Left renal pelvis (tissue), 4 donors: Measurements from ENCODE around the gene SDF2L1. TPM values are rescaled to one million over a fixed set of nuclear protein-coding genes. Genes with fewer than 3 reads are reported as not detected.
"Not testable (repeated sequence)": the region's sequence is repeated elsewhere in the genome, so short reads cannot be mapped to it uniquely, and the experiment has no call there.

Experiments used
- DNase-seq, 4 donors: peaks; one replicate each; pipeline ENCODE4 v3.0.0-alpha.2; 2013; ENCODE audit warnings: low read depth in 4 of 4, low spot score in 3 of 4
- polyA plus RNA-seq, 4 donors: library from polyadenylated mRNA; unstranded; fragments of 120-200 nt; gene quantifications; one replicate each; pipeline ENCODE4 v1.2.1, GENCODE V29; 2013; ENCODE audit not compliant: insufficient read length in 4 of 4

The SDF2L1 gene
- polyA plus RNA-seq, 4 donors, result 8.8 to 23.2 (median 15.7) TPM

DNA sequence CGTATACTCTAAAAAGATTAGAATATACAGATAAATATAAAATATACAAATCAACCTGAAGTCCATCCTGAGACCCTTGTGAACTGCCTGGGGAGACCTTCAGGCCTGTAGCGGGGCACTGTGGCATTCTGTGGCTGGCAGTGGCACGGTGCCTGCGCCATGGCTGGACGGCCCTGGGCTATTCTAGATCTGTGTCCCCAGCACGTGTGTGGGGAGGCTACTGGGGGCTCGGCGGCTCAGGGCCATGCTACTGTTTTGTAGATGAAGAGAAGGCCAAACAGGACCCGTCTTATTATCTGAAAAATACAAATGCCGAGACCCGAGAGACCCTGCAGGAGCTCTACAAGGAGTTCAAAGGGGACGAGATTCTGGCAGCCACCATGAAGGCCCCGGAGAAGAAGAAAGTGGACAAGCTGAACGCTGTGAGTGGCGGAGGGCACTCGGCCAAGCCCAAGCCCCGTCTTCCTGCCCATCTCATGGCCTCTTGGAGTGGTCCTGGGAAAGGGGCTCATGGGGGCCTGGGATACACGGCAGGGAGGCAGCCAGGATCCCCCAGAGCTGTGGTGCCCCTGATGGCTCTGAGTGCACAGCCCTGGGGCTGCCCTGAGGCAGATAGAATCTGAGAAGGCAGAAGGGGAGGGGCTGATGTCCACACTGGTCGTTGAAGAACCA is 42.5 kb downstream of the SDF2L1 start:
- DNase-seq, result no peak

DNA sequence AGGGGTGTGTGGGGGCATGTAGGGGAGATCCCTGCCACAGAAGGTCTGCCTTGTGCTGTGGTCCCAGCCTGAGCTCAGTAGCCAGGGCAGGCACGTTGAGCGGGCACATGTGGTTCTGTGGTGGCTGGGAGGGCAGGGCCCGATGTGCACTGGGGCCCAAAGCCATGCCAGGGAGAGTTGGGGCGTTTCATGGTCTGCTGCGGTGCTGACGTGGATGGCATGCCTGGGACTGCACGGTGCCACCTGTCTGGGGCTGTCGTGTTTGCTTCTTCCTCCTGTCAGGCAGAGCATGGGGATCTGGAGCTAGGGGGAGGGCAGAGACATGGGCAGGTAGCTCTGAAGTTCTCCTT is 43.0 kb downstream of the SDF2L1 start:
- DNase-seq, result no peak

DNA sequence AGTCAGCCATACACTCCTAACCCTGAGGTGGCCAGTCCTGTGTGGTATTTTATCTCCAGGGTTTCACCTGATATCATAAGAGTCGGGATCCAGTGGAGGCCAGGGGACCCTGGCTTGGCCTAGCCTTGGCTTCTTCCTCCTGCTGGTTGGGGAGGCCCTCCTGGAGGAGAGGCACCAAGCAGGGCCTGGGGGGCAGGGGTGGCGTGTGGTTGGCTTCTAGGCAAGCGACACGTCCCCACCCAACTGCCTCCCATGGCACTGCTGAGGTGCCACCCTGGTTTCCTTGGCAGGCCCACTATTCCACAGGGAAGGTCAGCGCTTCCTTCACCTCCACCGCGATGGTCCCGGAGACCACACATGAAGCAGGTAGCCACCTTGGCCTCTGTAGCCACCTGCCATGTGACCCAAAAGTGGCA is 44.1 kb downstream of the SDF2L1 start:
- no peak for DNase-seq

DNA sequence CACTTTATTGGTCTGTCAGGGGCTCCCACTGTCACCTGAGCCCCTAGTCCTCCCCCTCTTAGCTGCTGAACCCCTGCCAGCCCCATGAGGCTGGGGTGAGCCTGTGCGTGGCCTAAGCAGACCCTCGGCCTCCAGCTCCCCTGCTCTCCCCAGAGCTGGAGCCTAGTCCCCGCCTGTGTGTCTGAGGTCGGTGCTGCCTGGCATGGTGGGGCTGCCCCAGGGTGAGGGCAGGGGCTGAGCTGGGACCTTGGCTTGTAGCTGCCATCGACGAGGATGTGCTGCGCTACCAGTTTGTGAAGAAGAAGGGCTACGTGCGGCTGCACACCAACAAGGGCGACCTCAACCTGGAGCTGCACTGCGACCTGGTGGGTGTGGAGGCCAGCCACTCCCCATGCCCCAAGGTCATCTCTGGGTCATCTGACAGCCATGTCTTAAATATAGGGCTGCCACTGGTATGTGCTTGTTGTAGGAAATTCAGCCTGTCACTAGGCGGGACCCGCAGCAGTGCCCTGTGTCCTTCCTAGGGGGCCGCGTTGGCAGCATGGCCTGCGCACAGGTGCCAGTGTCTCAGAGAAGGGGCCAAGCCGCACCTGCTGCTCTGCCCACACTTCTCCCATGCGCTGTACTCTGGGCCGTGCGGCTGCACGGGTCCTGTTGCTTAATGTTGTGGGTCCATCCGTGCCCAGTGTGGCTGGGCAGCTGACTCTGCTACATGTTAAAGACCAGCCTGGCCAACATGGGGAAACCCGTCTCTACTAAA is 44.7 kb downstream of the SDF2L1 start:
- no peak for DNase-seq

DNA sequence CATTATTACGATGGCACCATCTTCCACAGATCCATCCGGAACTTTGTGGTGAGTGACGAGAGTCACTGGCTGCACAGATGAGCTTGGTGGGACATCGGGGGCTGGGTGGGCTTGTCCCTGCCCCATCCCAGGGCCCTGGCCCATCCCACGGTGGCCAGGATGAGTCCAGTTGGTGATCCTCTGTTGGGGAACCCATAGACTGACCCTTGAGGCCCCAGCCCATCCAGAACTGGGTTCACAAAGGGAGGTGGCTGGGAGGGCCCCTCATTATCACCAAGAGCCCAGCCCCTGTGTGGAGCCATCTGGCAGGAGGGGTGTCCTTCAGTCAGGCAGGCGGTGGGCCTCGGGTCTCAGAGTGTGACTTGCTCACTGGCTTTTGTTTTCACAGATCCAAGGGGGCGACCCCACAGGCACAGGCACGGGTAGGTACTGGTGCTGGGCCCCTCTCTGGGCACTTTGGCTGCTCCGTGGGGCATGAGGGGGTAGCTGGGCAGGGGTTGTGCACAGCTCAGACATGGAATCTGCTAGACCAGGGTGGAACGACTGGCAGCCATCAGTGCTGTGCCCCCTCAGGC is 45.7 kb downstream of the SDF2L1 start:
- no peak for DNase-seq

DNA sequence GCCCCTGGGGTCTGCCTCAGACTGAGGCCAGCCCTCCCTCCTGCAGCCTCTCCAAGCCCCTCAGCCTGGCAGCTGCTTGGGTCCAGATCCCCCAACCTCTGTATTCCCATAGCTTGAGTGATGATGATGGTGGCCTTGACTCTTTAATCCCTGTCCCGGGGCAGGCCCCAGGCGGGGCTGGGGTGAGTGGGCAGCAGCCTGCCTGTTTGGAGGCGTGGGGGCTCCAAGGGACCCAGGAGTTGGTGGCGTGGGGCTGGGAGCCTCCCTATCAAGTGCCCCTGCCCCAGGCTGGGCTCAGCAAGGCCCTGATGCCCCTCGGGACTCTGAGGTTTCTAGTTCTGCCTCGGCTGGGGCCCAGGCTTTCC is 46.2 kb downstream of the SDF2L1 start:
- DNase-seq, result no peak

DNA sequence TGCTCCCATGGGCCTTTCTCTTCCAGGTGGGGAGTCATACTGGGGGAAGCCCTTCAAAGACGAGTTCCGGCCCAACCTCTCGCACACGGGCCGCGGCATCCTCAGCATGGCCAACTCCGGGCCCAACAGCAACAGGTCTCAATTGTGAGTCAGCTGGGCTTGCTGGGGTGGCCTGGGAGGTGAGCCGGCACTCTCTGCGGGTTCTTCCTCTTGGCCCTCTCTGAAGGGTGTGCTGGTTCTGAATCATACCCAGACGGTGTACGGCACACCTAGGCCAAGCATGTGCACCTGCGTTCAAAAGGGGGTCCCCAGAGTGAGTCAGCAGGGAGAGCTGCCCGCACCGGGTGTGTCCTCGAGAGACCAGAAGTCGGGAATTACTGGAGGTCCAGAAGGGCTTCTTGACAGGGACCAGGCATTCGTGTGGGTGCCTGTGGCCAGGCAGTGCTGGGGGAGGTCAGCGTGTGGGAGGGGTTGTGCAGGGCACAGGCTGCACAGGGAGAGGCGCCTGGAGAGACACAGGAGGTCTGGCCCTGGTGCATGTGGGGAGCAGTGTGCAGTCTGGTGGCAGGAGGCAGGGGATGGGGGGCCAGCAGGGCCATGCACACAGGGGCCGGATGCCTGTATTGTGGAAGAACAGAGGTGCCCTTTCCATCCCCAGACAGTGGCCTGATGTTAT is 46.7 kb downstream of the SDF2L1 start:
- DNase-seq, result no peak

DNA sequence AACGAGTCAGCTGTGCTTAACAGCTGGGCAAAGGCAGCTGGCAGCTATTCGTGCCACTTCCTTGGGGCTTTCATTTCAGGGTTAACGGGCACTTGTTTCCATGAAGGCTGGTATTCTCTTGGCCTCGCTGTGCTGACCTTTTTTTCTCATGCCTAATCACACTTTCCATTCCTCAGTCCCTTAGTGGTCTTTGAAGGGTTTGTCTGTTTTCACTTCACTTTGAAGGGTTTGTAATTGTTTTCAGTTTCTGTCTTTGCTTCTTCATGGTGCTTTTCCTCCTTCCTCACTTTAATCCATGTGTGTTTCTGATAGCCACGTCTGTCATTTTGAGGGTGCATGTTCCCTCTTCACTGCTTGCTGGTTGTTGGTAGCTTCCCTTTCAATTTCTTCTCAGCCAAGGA is 48.3 kb downstream of the SDF2L1 start:
- DNase-seq, result no peak

DNA sequence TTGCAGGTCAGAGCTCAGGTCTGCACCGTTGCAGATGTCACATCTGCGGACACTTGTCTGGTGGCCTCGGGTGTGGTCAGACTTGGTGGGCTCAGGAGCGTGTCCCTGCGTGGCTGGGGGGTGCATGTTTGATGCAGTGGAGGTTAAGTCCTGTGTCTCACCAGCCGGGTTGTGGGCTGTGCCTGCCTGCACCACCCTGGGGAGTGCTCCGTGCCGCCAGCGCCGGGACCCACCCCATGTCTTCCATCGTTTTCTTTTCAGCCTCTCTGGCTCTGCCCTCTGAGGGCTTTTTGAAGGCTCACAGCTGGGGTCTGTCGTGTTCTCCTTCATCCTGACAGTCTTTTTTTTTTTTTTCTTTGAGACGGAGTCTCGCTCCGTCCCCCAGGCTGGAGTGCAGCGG is 49.7 kb downstream of the SDF2L1 start:
- no peak for DNase-seq

DNA sequence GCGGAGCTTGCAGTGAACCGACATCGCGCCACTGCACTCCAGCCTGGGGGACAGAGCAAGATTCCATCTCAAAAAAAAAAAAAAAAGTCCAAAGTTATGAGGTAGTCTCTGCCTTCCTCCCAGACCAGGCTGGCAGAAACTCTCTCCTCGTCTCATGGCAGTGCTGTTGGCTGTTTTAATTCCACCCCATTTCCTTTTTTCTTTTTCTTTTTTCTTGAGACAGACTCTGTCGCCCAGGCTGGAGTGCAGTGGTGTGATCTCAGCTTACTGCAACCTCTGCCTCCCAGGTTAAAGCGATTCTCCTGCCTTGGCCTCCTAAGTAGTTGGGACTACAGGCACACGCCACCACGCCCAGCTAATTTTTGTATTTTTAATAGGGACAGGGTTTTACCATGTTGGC is 50.8 kb downstream of the SDF2L1 start:
- DNase-seq, result not testable (repeated sequence)

DNA sequence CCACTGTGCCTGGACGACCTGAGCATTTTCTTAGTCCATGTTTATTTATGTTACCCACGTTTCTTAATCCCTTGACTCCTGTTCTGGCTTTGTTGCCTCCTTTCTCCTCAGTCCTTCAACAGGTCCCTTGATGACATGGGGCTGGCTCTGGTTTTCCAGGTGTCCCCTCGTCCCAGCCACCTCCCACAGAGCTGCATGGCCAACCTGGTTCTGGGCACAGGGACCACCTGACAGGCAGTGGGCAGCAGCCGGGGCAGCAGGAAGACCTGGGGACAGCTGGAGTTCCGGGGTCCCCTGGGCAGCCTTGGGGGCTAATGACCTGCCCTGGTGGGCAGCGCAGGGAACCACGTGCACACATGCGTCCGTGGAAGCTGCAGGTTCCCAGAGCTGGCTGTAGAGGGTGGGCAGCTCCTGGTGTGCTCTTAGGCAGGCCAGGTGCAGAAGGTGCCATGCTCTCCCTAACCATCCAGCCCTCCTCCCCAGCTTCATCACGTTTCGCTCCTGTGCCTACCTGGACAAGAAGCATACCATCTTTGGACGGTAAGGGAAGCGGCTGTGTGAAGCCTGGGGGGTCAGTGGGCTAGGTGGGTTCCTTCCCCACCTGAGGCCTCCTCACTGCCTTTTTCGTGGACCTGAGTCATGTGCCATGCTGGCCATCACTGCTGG is 51.4 kb downstream of the SDF2L1 start:
- no peak for DNase-seq

Other genes starting within 250 kb of the SDF2L1 start
- gene HIC2, start 224.9 kb upstream of the SDF2L1 start, polyA plus RNA-seq, result 10 to 100 TPM in 1 of 4 donors, 1 to 10 TPM in 3; 6.9 to 11.5 (median 8.6) TPM
- gene TMEM191C, start 174.9 kb upstream of the SDF2L1 start, polyA plus RNA-seq, result 1 to 10 TPM in 3 of 4 donors, under 1 TPM in 1; 0.81 to 2.1 (median 1.7) TPM
- under 1 TPM; 0.27 to 0.50 (median 0.40) TPM for gene RIMBP3C, start 90.8 kb upstream of the SDF2L1 start, polyA plus RNA-seq
- 10 to 100 TPM; 48.7 to 63.8 (median 58.1) TPM for gene UBE2L3, start 74.6 kb upstream of the SDF2L1 start, polyA plus RNA-seq
- 10 to 100 TPM in 2 of 4 donors, 1 to 10 TPM in 2; 5.0 to 19.2 (median 9.1) TPM for gene YDJC, start 12.3 kb upstream of the SDF2L1 start, polyA plus RNA-seq
- gene CCDC116, start 9.5 kb upstream of the SDF2L1 start, polyA plus RNA-seq, result under 1 TPM; 0.26 to 0.46 (median 0.38) TPM
- gene PPIL2, start 23.7 kb downstream of the SDF2L1 start, polyA plus RNA-seq, result 10 to 100 TPM; 31.0 to 49.4 (median 36.4) TPM
- 10 to 100 TPM; 11.8 to 20.9 (median 17.6) TPM for gene YPEL1, start 93.5 kb downstream of the SDF2L1 start, polyA plus RNA-seq
- gene MAPK1, start 225.3 kb downstream of the SDF2L1 start, polyA plus RNA-seq, result 100 to 1,000 TPM; 106 to 146 (median 124) TPM